Neural cell (in vitro differentiated cells): ENCODE results near the gene CBR3. TPM values are rescaled to one million over a fixed set of nuclear protein-coding genes. Genes with fewer than 3 reads are reported as not detected.

Experiments
- H2AFZ ChIP-seq: fragments of 200-600, 300-800 bp; sonication (generic), shearing (Covaris generic); 2 replicates; pipeline ENCODE4 v1.6.0; 2014; ENCODE audit warnings: low read depth, mild to moderate bottlenecking, antibody characterized with exemption, low read length, moderate library complexity
- H3F3A ChIP-seq: fragments of 200-600 bp; shearing (Covaris generic); 2 replicates; pipeline ENCODE4 v1.6.1; 2016; ENCODE audit warnings: mild to moderate bottlenecking, moderate library complexity, mixed read lengths, antibody characterized with exemption, low read length; ENCODE audit not compliant: insufficient read depth, poor library complexity, severe bottlenecking
- H3K27ac ChIP-seq: fragments of 200-600, 300-800 bp; sonication (generic), shearing (Covaris generic); 2 replicates; pipeline ENCODE4 v1.5.1; 2014; ENCODE audit warnings: mild to moderate bottlenecking, low read length, moderate library complexity
- H3K27me3 ChIP-seq: fragments of 300-800, 200-600 bp; sonication (generic), shearing (Covaris generic); 2 replicates; pipeline ENCODE4 v1.6.0; 2014; ENCODE audit warnings: mild to moderate bottlenecking, low read depth, low read length, moderate library complexity; ENCODE audit not compliant: insufficient read depth
- H3K36me3 ChIP-seq: fragments of 300-800, 200-600 bp; sonication (generic), shearing (Covaris generic); 2 replicates; pipeline ENCODE4 v1.5.1; 2014; ENCODE audit warnings: mild to moderate bottlenecking, antibody characterized with exemption, low read length, moderate library complexity; ENCODE audit not compliant: insufficient read depth
- H3K4me2 ChIP-seq: fragments of 300-800, 200-600 bp; sonication (generic), shearing (Covaris generic); 2 replicates; pipeline ENCODE4 v1.6.0; 2014; ENCODE audit warnings: mild to moderate bottlenecking, low read length
- H3K4me3 ChIP-seq: fragments of 300-800, 200-600 bp; sonication (generic), shearing (Covaris generic); 2 replicates; pipeline ENCODE4 v1.5.1; 2014; ENCODE audit warnings: mild to moderate bottlenecking, low read length, moderate library complexity
- H3K79me2 ChIP-seq: fragments of 200-600 bp; shearing (Covaris generic); replicated peaks from 2 replicates; pipeline ENCODE4 v1.6.0; 2014; ENCODE audit warnings: mild to moderate bottlenecking, low read length, moderate library complexity; ENCODE audit not compliant: insufficient read depth
- H3K9ac ChIP-seq: fragments of 300-800, 200-600 bp; sonication (generic), shearing (Covaris generic); 2 replicates; pipeline ENCODE4 v1.6.1; 2016; ENCODE audit warnings: mild to moderate bottlenecking, low read length, mixed read lengths
- H3K9me2 ChIP-seq: fragments of 200-600 bp; shearing (Covaris generic); 2 replicates; pipeline ENCODE4 v1.6.1; 2016; ENCODE audit warnings: mild to moderate bottlenecking, low read length, mixed read lengths; ENCODE audit not compliant: insufficient read depth
- H3K9me3 ChIP-seq: fragments of 200-600, 300-800 bp; sonication (generic), shearing (Covaris generic); 2 replicates; pipeline ENCODE4 v1.6.1; 2016; ENCODE audit warnings: mild to moderate bottlenecking, mixed run types, low read length, moderate library complexity, mixed read lengths
- H4K20me1 ChIP-seq: fragments of 200-600 bp; shearing (Covaris generic); 2 replicates; pipeline ENCODE4 v1.6.1; 2016; ENCODE audit warnings: mild to moderate bottlenecking, mixed run types; ENCODE audit not compliant: insufficient read depth
- CTCF ChIP-seq: fragments of 450-650 bp; IDR thresholded peaks from 2 replicates; pipeline ENCODE4 v1.5.1; 2014; ENCODE audit warnings: antibody characterized with exemption, mild to moderate bottlenecking, moderate library complexity; ENCODE audit not compliant: poor library complexity, severe bottlenecking
- EP300 ChIP-seq: fragments of 450-650 bp; conservative IDR thresholded peaks from 2 replicates; pipeline ENCODE4 v1.6.1; 2014; ENCODE audit warnings: antibody characterized with exemption, mild to moderate bottlenecking, moderate library complexity; ENCODE audit not compliant: poor library complexity, severe bottlenecking
- EZH2 ChIP-seq: fragments of 200-600, 300-800 bp; shearing (Covaris generic), sonication (generic); IDR thresholded peaks from 2 replicates; pipeline ENCODE4 v1.6.1; 2014; ENCODE audit warnings: antibody characterized with exemption, low read length, borderline replicate concordance, mild to moderate bottlenecking; ENCODE audit not compliant: insufficient read depth, poor library complexity, severe bottlenecking
- MXI1 ChIP-seq: fragments of 450-650 bp; conservative IDR thresholded peaks from 2 replicates; pipeline ENCODE4 v1.6.1; 2014; ENCODE audit warnings: antibody characterized with exemption, mild to moderate bottlenecking; ENCODE audit not compliant: poor library complexity, severe bottlenecking
- POLR2AphosphoS5 ChIP-seq: IDR thresholded peaks from 2 replicates; pipeline ENCODE4 v1.6.1; 2012
- RAD21 ChIP-seq: fragments of 450-650 bp; conservative IDR thresholded peaks from 2 replicates; pipeline ENCODE4 v1.6.1; 2014; ENCODE audit warnings: antibody characterized with exemption, mild to moderate bottlenecking, moderate library complexity
- REST ChIP-seq: IDR thresholded peaks from 2 replicates; pipeline ENCODE4 v1.6.1; 2012; ENCODE audit warnings: borderline replicate concordance
- SMC3 ChIP-seq: fragments of 450-650 bp; conservative IDR thresholded peaks from 2 replicates; pipeline ENCODE4 v1.6.1; 2014; ENCODE audit warnings: antibody characterized with exemption, mild to moderate bottlenecking, moderate library complexity; ENCODE audit not compliant: poor library complexity
- TAF1 ChIP-seq: IDR thresholded peaks from 2 replicates; pipeline ENCODE4 v1.6.1; 2012; ENCODE audit warnings: low read depth
- polyA plus RNA-seq: library from polyadenylated mRNA; depleted of rRNA; stranded (reverse); fragments of >200 nt; gene quantifications from 2 replicates; pipeline ENCODE4 v1.2.3, GENCODE V29; 2014

Gene CBR3
- polyA plus RNA-seq, 1 donor from 2014 or later = not detected

- H3K9ac ChIP-seq = no peak overlapping the region
- no peak overlapping the region for H3K27ac ChIP-seq
- no peaks in the 10 kb centered on the region for H3K36me3 ChIP-seq
- no peaks in the 10 kb centered on the region for H4K20me1 ChIP-seq
- no peaks in the 10 kb centered on the region for H3K9me2 ChIP-seq
- H3K4me2 ChIP-seq = no peak overlapping the region
- H3K27me3 ChIP-seq = peaks cover 11% of the 10 kb centered on the region
- TF ChIP-seq EZH2 (no peak), RAD21 (no peak), EP300 (no peak), REST (no peak), MXI1 (no peak), SMC3 (no peak), POLR2AphosphoS5 (no peak), CTCF (no peak), TAF1 (no peak)
- H3K79me2 ChIP-seq = peaks cover 27% of the 10 kb centered on the region
- H3F3A ChIP-seq = no peaks in the 10 kb centered on the region
- H2AFZ ChIP-seq = no peak overlapping the region
- H3K9me3 ChIP-seq = no peaks in the 10 kb centered on the region
- no peak overlapping the region for H3K4me3 ChIP-seq
Observed at GRCh38 chr21:36159356-36159921, 24.6 kb downstream of the CBR3 start.

- Histone ChIP-seq H4K20me1 (no peaks in the 10 kb centered on the region), H3K9me2 (no peaks in the 10 kb centered on the region), H3K9ac (no peak overlapping the region), H3K27ac (no peak overlapping the region), H3K27me3 (peaks cover 3% of the 10 kb centered on the region), H3K4me3 (no peak overlapping the region), H3K36me3 (no peaks in the 10 kb centered on the region), H3K4me2 (no peak overlapping the region), H3K79me2 (peaks cover 27% of the 10 kb centered on the region), H2AFZ (no peak overlapping the region), H3K9me3 (no peaks in the 10 kb centered on the region), H3F3A (no peaks in the 10 kb centered on the region)
- TF ChIP-seq EZH2 (no peak), EP300 (no peak), TAF1 (no peak), RAD21 (no peak), REST (no peak), CTCF (no peak), POLR2AphosphoS5 (no peak), MXI1 (no peak), SMC3 (no peak)
Observed at GRCh38 chr21:36160850-36161178, 25.9 kb downstream of the CBR3 start.
